GM21717 (cell line): Measurements from ENCODE around the gene STH.

ENCODE experiments used
- ATAC-seq: cut with Tn5 transposase; IDR thresholded peaks from one replicate; pipeline ENCODE4 v1.9.1; 2021; ENCODE audit warnings: mild to moderate bottlenecking, moderate library complexity; ENCODE audit not compliant: unreplicated experiment

The STH gene

GRCh38 chr17:46025060-46025459 lies 26.0 kb downstream of the STH start:
- ATAC-seq: no peak

GRCh38 chr17:46025510-46026165 lies 26.6 kb downstream of the STH start:
- no peak for ATAC-seq

- ATAC-seq: no peak
Observed at GRCh38 chr17:46026166-46027047, 27.4 kb downstream of the STH start.

GRCh38 chr17:46027048-46027975 lies 28.3 kb downstream of the STH start:
- no peak for ATAC-seq

GRCh38 chr17:46027976-46028325 lies 28.9 kb downstream of the STH start:
- no peak for ATAC-seq

- no peak for ATAC-seq
Observed at GRCh38 chr17:46028374-46028773, 29.3 kb downstream of the STH start.

GRCh38 chr17:46028981-46029565 lies 30.0 kb downstream of the STH start:
- no peak for ATAC-seq

GRCh38 chr17:46029627-46030026 lies 30.6 kb downstream of the STH start:
- no peak for ATAC-seq

GRCh38 chr17:46030752-46031151 lies 31.7 kb downstream of the STH start:
- no peak for ATAC-seq

GRCh38 chr17:46031440-46031839 lies 32.4 kb downstream of the STH start:
- no peak for ATAC-seq

GRCh38 chr17:46031920-46032319 lies 32.9 kb downstream of the STH start:
- no peak for ATAC-seq

GRCh38 chr17:46032909-46033308 lies 33.9 kb downstream of the STH start:
- ATAC-seq: no peak

GRCh38 chr17:46033392-46033791 lies 34.3 kb downstream of the STH start:
- no peak for ATAC-seq

GRCh38 chr17:46035112-46035818 lies 36.2 kb downstream of the STH start:
- ATAC-seq: no peak

GRCh38 chr17:46036491-46036890 lies 37.4 kb downstream of the STH start:
- no peak for ATAC-seq

- ATAC-seq: no peak
Observed at GRCh38 chr17:46037722-46038255, 38.7 kb downstream of the STH start.

- no peak for ATAC-seq
Observed at GRCh38 chr17:46038414-46038813, 39.4 kb downstream of the STH start.

GRCh38 chr17:46038937-46039336 lies 39.9 kb downstream of the STH start:
- ATAC-seq: no peak

GRCh38 chr17:46039592-46040186 lies 40.6 kb downstream of the STH start:
- no peak for ATAC-seq

- ATAC-seq: no peak
Observed at GRCh38 chr17:46042246-46042645, 43.2 kb downstream of the STH start.
